ENCODE results near the gene PRKN. TPM values are rescaled to one million over a fixed set of nuclear protein-coding genes. Genes with fewer than 3 reads are reported as not detected.

The PRKN gene
- total RNA-seq, 4 donors from 2014 or later, result 5.2 to 121 (median 6.9) TPM

DNA sequence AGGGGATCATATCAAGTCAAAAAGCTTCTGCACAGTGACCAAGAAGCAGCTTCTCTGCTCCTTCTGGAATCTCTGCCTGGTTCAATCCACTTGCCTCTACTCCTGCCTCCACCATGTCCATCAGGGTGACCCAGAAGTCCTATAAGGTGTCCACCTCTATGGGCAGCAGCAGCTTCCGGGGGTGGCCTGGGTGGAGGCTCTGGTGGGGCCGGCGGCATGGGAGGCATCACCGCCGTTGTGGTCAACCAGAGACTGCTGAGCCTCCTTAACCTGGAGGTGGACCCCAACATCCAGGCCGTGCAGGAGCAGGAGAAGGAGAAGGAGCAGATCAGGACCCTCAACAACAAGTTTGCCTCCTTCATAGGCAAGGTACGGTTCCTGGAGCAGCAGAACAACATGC lies 159.3 kb downstream of the PRKN start:
- Histone ChIP-seq H3K36me3 (no peaks in the 10 kb centered on the region), H3K27me3 (no peaks in the 10 kb centered on the region), H3K4me3 (replicated peaks in 1 of 3) (no peak overlapping the region), H3K27ac (no peak overlapping the region), H3K4me1 (no peaks in the 10 kb centered on the region), H3K9me3 (no peaks in the 10 kb centered on the region)
- DNase-seq, result no peak
- TF ChIP-seq CTCF (IDR thresholded peaks at IDR 0.05) (no peak), POLR2A (IDR thresholded peaks at IDR 0.05) (no peak)
- 77 to 91% methylated on average over 4 to 5 of the region's 7 CpGs for WGBS, 2 donors
- intact Hi-C loops (cut with DNase I), result no loop called here

- Histone ChIP-seq H3K4me1 (no peaks in the 10 kb centered on the region), H3K27me3 (no peaks in the 10 kb centered on the region), H3K36me3 (no peaks in the 10 kb centered on the region), H3K9me3 (no peaks in the 10 kb centered on the region), H3K27ac (no peak overlapping the region), H3K4me3 (replicated peaks in 1 of 3) (no peak overlapping the region)
- WGBS, 2 donors, result 83% methylated on average over 2 of the region's 3 CpGs; no CpG with 5 or more reads in 1 of the 2 donors
- DNase-seq, result no peak
- no peak for TF ChIP-seq POLR2A (IDR thresholded peaks at IDR 0.05)
- TF ChIP-seq CTCF (IDR thresholded peaks at IDR 0.05), result no peak
- intact Hi-C loops (cut with DNase I), result no loop called here
Observed at GRCh38 chr6:162562041-162562440, 165.5 kb downstream of the PRKN start.

- TF ChIP-seq CTCF (IDR thresholded peaks at IDR 0.05) (no peak), POLR2A (IDR thresholded peaks at IDR 0.05) (no peak)
- 66 to 73% methylated on average over 8 of the region's 8 CpGs for WGBS, 2 donors
- intact Hi-C loops (cut with DNase I), result no loop called here
Observed at GRCh38 chr6:162560891-162561290, 166.7 kb downstream of the PRKN start.

DNA sequence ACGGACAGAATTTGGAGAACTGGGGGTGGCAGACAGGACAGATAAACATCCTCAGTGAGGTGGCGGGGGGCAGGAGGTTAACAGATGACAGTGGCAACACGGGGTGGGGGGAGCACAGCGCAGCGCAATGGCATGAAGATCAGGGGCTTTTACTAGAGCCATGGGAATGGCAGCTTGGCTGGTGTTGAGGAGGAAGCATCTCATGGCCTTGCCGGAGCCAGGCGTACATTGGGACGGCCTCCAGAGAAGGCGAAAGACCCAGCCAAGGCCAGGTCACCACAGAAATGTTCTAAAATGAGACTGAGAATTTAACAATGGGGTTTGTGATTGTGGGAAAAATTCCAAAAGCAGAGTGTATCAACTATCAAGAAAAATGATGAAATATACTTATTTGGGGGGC lies 173.0 kb downstream of the PRKN start:
- Histone ChIP-seq H3K4me3 (replicated peaks in 1 of 3) (no peak overlapping the region), H3K27ac (no peak overlapping the region), H3K36me3 (no peaks in the 10 kb centered on the region), H3K27me3 (no peaks in the 10 kb centered on the region), H3K9me3 (no peaks in the 10 kb centered on the region), H3K4me1 (no peaks in the 10 kb centered on the region)
- WGBS, 2 donors, result 88 to 91% methylated on average over 9 of the region's 9 CpGs
- no peak for TF ChIP-seq POLR2A (IDR thresholded peaks at IDR 0.05)
- TF ChIP-seq CTCF (IDR thresholded peaks at IDR 0.05), result no peak
- DNase-seq, result no peak
- intact Hi-C loops (cut with DNase I), result no loop called here

More at GRCh38 chr6:162560891-162561290, 166.7 kb downstream of the PRKN start:
- no peaks in the 10 kb centered on the region for H3K4me1 ChIP-seq
- H3K36me3 ChIP-seq, result no peaks in the 10 kb centered on the region
- no peak overlapping the region for H3K27ac ChIP-seq
- no peaks in the 10 kb centered on the region for H3K9me3 ChIP-seq
- H3K27me3 ChIP-seq, result no peaks in the 10 kb centered on the region
- no peak overlapping the region for H3K4me3 ChIP-seq (replicated peaks in 1 of 3)
- DNase-seq, result no peak

DNA sequence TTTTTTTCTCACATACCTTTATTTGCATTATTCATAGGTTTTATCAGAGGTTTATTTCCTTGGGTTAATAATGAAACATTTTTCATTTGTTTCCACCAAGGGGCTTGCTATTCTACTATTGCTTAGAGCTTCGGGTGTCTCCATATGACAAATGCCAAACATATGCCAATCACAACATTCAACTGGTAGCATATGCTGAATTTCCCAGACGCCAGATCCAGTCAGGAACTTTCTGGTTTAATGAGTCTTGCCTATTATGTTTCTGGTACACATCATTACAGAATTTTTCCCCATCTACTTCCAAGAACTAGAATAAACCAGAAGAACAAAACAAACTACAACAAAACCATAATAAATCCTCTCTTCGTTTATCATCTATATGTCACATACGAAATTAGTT lies 180.7 kb downstream of the PRKN start:
- Histone ChIP-seq H3K4me1 (no peaks in the 10 kb centered on the region), H3K27me3 (no peaks in the 10 kb centered on the region), H3K27ac (no peak overlapping the region), H3K4me3 (replicated peaks in 1 of 3) (no peak overlapping the region), H3K9me3 (no peaks in the 10 kb centered on the region), H3K36me3 (no peaks in the 10 kb centered on the region)
- TF ChIP-seq CTCF (IDR thresholded peaks at IDR 0.05) (no peak), POLR2A (IDR thresholded peaks at IDR 0.05) (no peak)
- intact Hi-C loops (cut with DNase I), result no loop called here
- no peak for DNase-seq
- 86 to 87% methylated on average over 4 of the region's 4 CpGs for WGBS, 2 donors

All from thyroid gland (tissue), 4 donors.